HepG2 (cell line): ENCODE measurements around the gene CDC27. TPM values are rescaled to one million over a fixed set of nuclear protein-coding genes. Genes with fewer than 3 reads are reported as not detected.

Experiments
- FOXA3 ChIP-seq: IDR thresholded peaks from 2 replicates; pipeline ENCODE4 v1.6.1; 2016; ENCODE audit warnings: missing genetic modification reagents, missing compliant biosample characterization
- GMEB2 ChIP-seq: IDR thresholded peaks from 2 replicates; pipeline ENCODE4 v1.6.1; 2016; ENCODE audit warnings: missing biosample characterization, missing genetic modification reagents, low read depth
- HMG20A ChIP-seq: IDR thresholded peaks from 2 replicates; pipeline ENCODE4 v1.6.1; 2016; ENCODE audit warnings: borderline replicate concordance
- HOXD1 ChIP-seq: sonication (generic); formaldehyde crosslinking; IDR thresholded peaks from 2 replicates; pipeline ENCODE4 v1.5.0; 2020; ENCODE audit warnings: missing genetic modification reagents
- ISL2 ChIP-seq: sonication (generic); formaldehyde crosslinking; IDR thresholded peaks from 2 replicates; pipeline ENCODE4 v1.5.0; 2020; ENCODE audit warnings: missing genetic modification reagents
- JUN ChIP-seq: sonication (generic); formaldehyde crosslinking; IDR thresholded peaks from 2 replicates; pipeline ENCODE4 v1.4.0; 2020; ENCODE audit warnings: mild to moderate bottlenecking, missing genetic modification reagents
- KDM1A ChIP-seq: IDR thresholded peaks from 2 replicates; pipeline ENCODE4 v1.6.1; 2016; ENCODE audit warnings: missing compliant biosample characterization
- KMT2B ChIP-seq: IDR thresholded peaks from 2 replicates; pipeline ENCODE4 v1.6.1; 2016; ENCODE audit warnings: missing genetic modification reagents, missing compliant biosample characterization
- MIER3 ChIP-seq: IDR thresholded peaks from 2 replicates; pipeline ENCODE4 v1.6.1; 2016; ENCODE audit warnings: missing compliant biosample characterization, borderline replicate concordance
- MXD4 ChIP-seq: IDR thresholded peaks from 2 replicates; pipeline ENCODE4 v1.6.1; 2016; ENCODE audit warnings: mild to moderate bottlenecking, missing biosample characterization, missing genetic modification reagents
- NFKB2 ChIP-seq: sonication (generic); formaldehyde crosslinking; IDR thresholded peaks from 2 replicates; pipeline ENCODE4 v1.4.0; 2020; ENCODE audit warnings: missing genetic modification reagents, borderline replicate concordance
- NPAS2 ChIP-seq: sonication (generic); formaldehyde crosslinking; IDR thresholded peaks from 2 replicates; pipeline ENCODE4 v1.8.0; 2022; ENCODE audit warnings: mild to moderate bottlenecking, missing genetic modification reagents, borderline replicate concordance
- NRL ChIP-seq: sonication (generic); formaldehyde crosslinking; IDR thresholded peaks from 2 replicates; pipeline ENCODE4 v1.5.0; 2020; ENCODE audit warnings: missing genetic modification reagents, mild to moderate bottlenecking, moderate library complexity, borderline replicate concordance
- PTBP1 ChIP-seq: fragments of 200-400 bp; formaldehyde crosslinking; IDR thresholded peaks from 2 replicates; pipeline ENCODE4 v1.6.1; 2018; ENCODE audit warnings: low read length, low read depth; ENCODE audit not compliant: poor library complexity, severe bottlenecking
- RBFOX2 ChIP-seq: fragments of 200-400 bp; formaldehyde crosslinking; IDR thresholded peaks from 2 replicates; pipeline ENCODE4 v1.6.1; 2017; ENCODE audit warnings: low read depth, mild to moderate bottlenecking, low read length
- SAFB2 ChIP-seq: sonication (generic); formaldehyde crosslinking; IDR thresholded peaks from 2 replicates; pipeline ENCODE4 v1.5.1; 2020; ENCODE audit warnings: missing genetic modification reagents, low read depth, mild to moderate bottlenecking, borderline replicate concordance
- SMARCC2 ChIP-seq: fragments of 450-650 bp; IDR thresholded peaks from 2 replicates; pipeline ENCODE4 v1.6.1; 2017; ENCODE audit warnings: antibody characterized with exemption, mild to moderate bottlenecking
- THAP9 ChIP-seq: sonication (generic); formaldehyde crosslinking; IDR thresholded peaks from 2 replicates; pipeline ENCODE4; 2020; ENCODE audit warnings: missing genetic modification reagents, mild to moderate bottlenecking, borderline replicate concordance
- ZMYM2 ChIP-seq: sonication (generic); formaldehyde crosslinking; IDR thresholded peaks from 2 replicates; pipeline ENCODE4 v1.8.0; 2022; ENCODE audit warnings: mild to moderate bottlenecking, missing genetic modification reagents
- ZNF264 ChIP-seq: sonication (generic); formaldehyde crosslinking; IDR thresholded peaks from 2 replicates; pipeline ENCODE4 v1.4.0; 2020; ENCODE audit warnings: missing genetic modification reagents
- ZNF567 ChIP-seq: sonication (generic); formaldehyde crosslinking; IDR thresholded peaks from 2 replicates; pipeline ENCODE4 v1.8.1; 2023; ENCODE audit warnings: mild to moderate bottlenecking, missing genetic modification reagents, borderline replicate concordance
- ZNF713 ChIP-seq: sonication (generic); formaldehyde crosslinking; IDR thresholded peaks from 2 replicates; pipeline ENCODE4 v1.4.0; 2020; ENCODE audit warnings: mild to moderate bottlenecking, missing genetic modification reagents
- ZNF746 ChIP-seq: sonication (generic); formaldehyde crosslinking; IDR thresholded peaks from 2 replicates; pipeline ENCODE4 v1.8.0; 2022; ENCODE audit warnings: mild to moderate bottlenecking, missing genetic modification reagents
- ZNF772 ChIP-seq: sonication (generic); formaldehyde crosslinking; IDR thresholded peaks from 2 replicates; pipeline ENCODE4 v1.5.0; 2020; ENCODE audit warnings: mild to moderate bottlenecking, missing genetic modification reagents
- ZNF790 ChIP-seq: sonication (generic); formaldehyde crosslinking; IDR thresholded peaks from 2 replicates; pipeline ENCODE4 v1.8.0; 2022; ENCODE audit warnings: missing genetic modification reagents, mild to moderate bottlenecking, borderline replicate concordance
- ZNF792 ChIP-seq: IDR thresholded peaks from 2 replicates; pipeline ENCODE4 v1.6.1; 2016
- ZSCAN9 ChIP-seq: IDR thresholded peaks from 2 replicates; pipeline ENCODE4 v1.6.1; 2016; ENCODE audit warnings: borderline replicate concordance
- polyA plus RNA-seq, 8 experiments: library from polyadenylated mRNA; depleted of rRNA in 3 of 8; stranded (reverse) in 7 of 8; unstranded in 1 of 8; fragments of >200 nt; fragmentation: Illumina TruSeq in 4 of 8; extraction: Trizol in 4 of 8; gene quantifications; 2 replicates each; pipeline versions ENCODE4 v1.2.1 to v1.2.3, GENCODE V29; 2011 to 2016; ENCODE audit warnings: low read depth in 4 of 8, missing spikeins in 1 of 8, mixed read lengths in 1 of 8; ENCODE audit not compliant: insufficient read depth in 1 of 8
- total RNA-seq, 5 experiments: library from RNA; depleted of rRNA; stranded (reverse); fragments of >200 nt; fragmentation: Illumina TruSeq; extraction: Trizol; gene quantifications; 2 replicates each; pipeline ENCODE4 v1.2.3, GENCODE V29; 2016; ENCODE audit warnings: low read depth in 1 of 5
- TF ChIP-seq, protein P1 (sequence below): sonication (generic); formaldehyde crosslinking; IDR thresholded peaks from 2 replicates; pipeline ENCODE4 v1.8.1; 2023; ENCODE audit warnings: missing genetic modification reagents, mild to moderate bottlenecking, borderline replicate concordance

The CDC27 gene
- total and polyA plus RNA-seq, 2 of the 13 experiments (the other 11 are each of a cell fraction or from before 2014, with no cell fraction given) = 80.7 to 102 TPM

GRCh38 chr17:47188876-47189731 is at the start of gene CDC27 (continued):
- TF ChIP-seq KDM1A (CRISPR knock-in tag) (no peak), GMEB2 (CRISPR knock-in tag) (peak; percentile 66), FOXA3 (peak; percentile 61), PTBP1 (no peak), NRL (CRISPR knock-in tag) (peak; percentile 92), THAP9 (peak; percentile 92), NFKB2 (CRISPR knock-in tag) (peak; percentile 89; the same call in 1 of the 2 replicates), MIER3 (CRISPR knock-in tag) (peak; percentile 54), SAFB2 (CRISPR knock-in tag) (peak; percentile 99), MXD4 (CRISPR knock-in tag) (peak; percentile 66; the same call in 1 of the 2 replicates), SMARCC2 (no peak), ZNF567 (CRISPR knock-in tag) (peak; percentile 60; the same call in 1 of the 2 replicates), ZNF713 (peak; percentile 84; the same call in 1 of the 2 replicates), HMG20A (CRISPR knock-in tag) (peak; percentile 26; the same call in 1 of the 2 replicates), NPAS2 (CRISPR knock-in tag) (no peak), HOXD1 (CRISPR knock-in tag) (0 out of 2 replicates have a peak, but pooled peaks have one; percentile 76), RBFOX2 (peak; percentile 90), ZNF792 (peak; percentile 83), ZSCAN9 (peak; percentile 76), ZNF790 (peak; percentile 76), KMT2B (CRISPR knock-in tag) (peak; percentile 94), ZMYM2 (CRISPR knock-in tag) (0 out of 2 replicates have a peak, but pooled peaks have one; percentile 77), ZNF264 (peak; percentile 91), ZNF746 (CRISPR knock-in tag) (peak; percentile 90), ISL2 (CRISPR knock-in tag) (peak; percentile 79), ZNF772 (CRISPR knock-in tag) (peak; percentile 98), JUN (CRISPR knock-in tag) (no peak)
- TF ChIP-seq, protein P1, sequence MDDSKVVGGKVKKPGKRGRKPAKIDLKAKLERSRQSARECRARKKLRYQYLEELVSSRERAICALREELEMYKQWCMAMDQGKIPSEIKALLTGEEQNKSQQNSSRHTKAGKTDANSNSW (CRISPR knock-in tag) = peak; percentile 91; the same call in 1 of the 2 replicates
